ENCODE results near the gene HTT. TPM values are rescaled to one million over a fixed set of nuclear protein-coding genes. Genes with fewer than 3 reads are reported as not detected.

Gene HTT
- total RNA-seq, 1 donor from 2014 or later: 72.0 TPM

GRCh38 chr4:3031357-3032082 lies 43.0 kb upstream of the HTT start:
- TF ChIP-seq, protein P1, sequence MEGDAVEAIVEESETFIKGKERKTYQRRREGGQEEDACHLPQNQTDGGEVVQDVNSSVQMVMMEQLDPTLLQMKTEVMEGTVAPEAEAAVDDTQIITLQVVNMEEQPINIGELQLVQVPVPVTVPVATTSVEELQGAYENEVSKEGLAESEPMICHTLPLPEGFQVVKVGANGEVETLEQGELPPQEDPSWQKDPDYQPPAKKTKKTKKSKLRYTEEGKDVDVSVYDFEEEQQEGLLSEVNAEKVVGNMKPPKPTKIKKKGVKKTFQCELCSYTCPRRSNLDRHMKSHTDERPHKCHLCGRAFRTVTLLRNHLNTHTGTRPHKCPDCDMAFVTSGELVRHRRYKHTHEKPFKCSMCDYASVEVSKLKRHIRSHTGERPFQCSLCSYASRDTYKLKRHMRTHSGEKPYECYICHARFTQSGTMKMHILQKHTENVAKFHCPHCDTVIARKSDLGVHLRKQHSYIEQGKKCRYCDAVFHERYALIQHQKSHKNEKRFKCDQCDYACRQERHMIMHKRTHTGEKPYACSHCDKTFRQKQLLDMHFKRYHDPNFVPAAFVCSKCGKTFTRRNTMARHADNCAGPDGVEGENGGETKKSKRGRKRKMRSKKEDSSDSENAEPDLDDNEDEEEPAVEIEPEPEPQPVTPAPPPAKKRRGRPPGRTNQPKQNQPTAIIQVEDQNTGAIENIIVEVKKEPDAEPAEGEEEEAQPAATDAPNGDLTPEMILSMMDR (conservative IDR thresholded peaks at IDR 0.05): no peak
- Mint-ChIP-seq H3K4me3 (no peak overlapping the region), H3K27me3 (ENCODE audit: low read depth) (no peaks in the 10 kb centered on the region), H3K36me3 (ENCODE audit: low read depth) (no peaks in the 10 kb centered on the region), H3K4me1 (no peaks in the 10 kb centered on the region), H3K27ac (ENCODE audit: unreplicated experiment) (no peak overlapping the region), H3K9me3 (no peaks in the 10 kb centered on the region)
- no peak for DNase-seq (ENCODE audit: low read depth, low spot score)

- TF ChIP-seq, protein P1 (conservative IDR thresholded peaks at IDR 0.05): no peak
- peaks cover 8% of the 10 kb centered on the region for H3K4me1 Mint-ChIP-seq
- no peaks in the 10 kb centered on the region for H3K9me3 Mint-ChIP-seq
- H3K27ac Mint-ChIP-seq (ENCODE audit: unreplicated experiment): no peak overlapping the region
- DNase-seq (ENCODE audit: low read depth, low spot score): no peak
- H3K4me3 Mint-ChIP-seq: no peak overlapping the region
- no peaks in the 10 kb centered on the region for H3K36me3 Mint-ChIP-seq (ENCODE audit: low read depth)
- H3K27me3 Mint-ChIP-seq (ENCODE audit: low read depth): no peaks in the 10 kb centered on the region
These were observed 40.2 kb upstream of the HTT start for GRCh38 chr4:3034231-3034630.

DNA sequence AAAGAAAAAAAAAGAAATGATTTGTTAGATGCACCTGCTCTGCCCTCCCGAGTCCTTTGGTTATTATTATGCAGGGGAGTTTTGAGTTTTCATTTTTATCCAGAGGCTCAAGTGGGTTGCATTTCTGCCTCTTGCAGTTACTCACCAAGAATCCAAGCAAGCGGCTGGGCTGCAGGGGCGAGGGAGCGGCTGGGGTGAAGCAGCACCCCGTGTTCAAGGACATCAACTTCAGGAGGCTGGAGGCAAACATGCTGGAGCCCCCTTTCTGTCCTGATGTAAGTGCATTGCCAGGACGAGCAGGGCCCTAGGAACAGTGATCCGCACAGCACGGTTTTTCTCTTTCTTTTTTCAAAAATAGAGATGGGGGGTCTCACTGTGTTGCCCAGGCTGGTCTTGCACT lies 39.2 kb upstream of the HTT start:
- H3K27me3 Mint-ChIP-seq (ENCODE audit: low read depth): no peaks in the 10 kb centered on the region
- H3K36me3 Mint-ChIP-seq (ENCODE audit: low read depth): no peaks in the 10 kb centered on the region
- TF ChIP-seq, protein P1 (conservative IDR thresholded peaks at IDR 0.05): no peak
- no peaks in the 10 kb centered on the region for H3K9me3 Mint-ChIP-seq
- no peak overlapping the region for H3K27ac Mint-ChIP-seq (ENCODE audit: unreplicated experiment)
- DNase-seq (ENCODE audit: low read depth, low spot score): no peak
- H3K4me3 Mint-ChIP-seq: no peak overlapping the region
- H3K4me1 Mint-ChIP-seq: peaks cover 8% of the 10 kb centered on the region

GRCh38 chr4:3035674-3036073 lies 38.8 kb upstream of the HTT start:
- Mint-ChIP-seq H3K4me3 (no peak overlapping the region), H3K27me3 (ENCODE audit: low read depth) (no peaks in the 10 kb centered on the region), H3K27ac (ENCODE audit: unreplicated experiment) (no peak overlapping the region), H3K9me3 (no peaks in the 10 kb centered on the region), H3K36me3 (ENCODE audit: low read depth) (no peaks in the 10 kb centered on the region), H3K4me1 (peaks cover 8% of the 10 kb centered on the region)
- no peak for DNase-seq (ENCODE audit: low read depth, low spot score)
- TF ChIP-seq, protein P1 (conservative IDR thresholded peaks at IDR 0.05): no peak

DNA sequence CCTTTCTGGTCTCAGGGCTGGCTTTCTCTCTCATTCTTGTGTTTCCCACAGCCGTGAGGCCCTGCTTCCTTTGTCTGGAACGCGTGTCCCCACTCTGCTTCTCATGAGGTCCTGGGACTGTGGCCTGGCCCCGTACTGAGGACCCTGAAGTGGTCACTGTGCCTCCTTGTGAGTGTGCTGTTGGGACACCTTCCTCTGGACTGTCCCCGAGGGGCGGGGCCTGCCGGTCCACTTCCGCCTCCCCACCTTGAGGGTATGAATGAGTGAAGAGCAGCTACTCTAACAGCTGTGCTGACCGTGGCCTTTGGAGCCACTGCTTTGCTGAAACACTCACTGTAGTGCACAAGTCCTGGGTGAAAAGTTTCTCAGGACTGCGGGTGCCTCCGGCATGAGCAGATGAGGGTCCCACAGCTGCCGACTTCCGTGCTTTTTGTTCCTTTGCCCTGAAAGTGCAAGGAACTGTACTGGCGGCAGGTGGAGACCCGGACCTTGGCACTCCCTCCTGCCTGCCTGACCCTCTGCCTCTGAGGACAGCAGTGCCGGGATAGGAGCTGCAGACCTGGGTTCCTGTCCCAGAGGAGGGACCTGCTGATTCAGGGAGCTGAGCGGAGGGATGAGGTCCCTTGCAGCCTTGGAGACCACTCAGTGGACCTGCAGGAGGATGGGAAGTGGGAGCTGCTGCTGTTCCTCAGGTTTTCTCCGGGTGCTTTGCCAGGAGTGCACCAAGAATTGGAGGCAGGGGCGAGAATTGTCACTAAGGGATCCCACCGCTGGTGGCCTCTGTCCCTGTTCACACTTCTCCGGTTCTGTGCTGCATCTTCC lies 38.1 kb upstream of the HTT start:
- H3K4me1 Mint-ChIP-seq: peaks cover 8% of the 10 kb centered on the region
- no peak overlapping the region for H3K4me3 Mint-ChIP-seq
- TF ChIP-seq, protein P1 (conservative IDR thresholded peaks at IDR 0.05): no peak
- H3K27me3 Mint-ChIP-seq (ENCODE audit: low read depth): no peaks in the 10 kb centered on the region
- H3K27ac Mint-ChIP-seq (ENCODE audit: unreplicated experiment): no peak overlapping the region
- H3K36me3 Mint-ChIP-seq (ENCODE audit: low read depth): no peaks in the 10 kb centered on the region
- no peaks in the 10 kb centered on the region for H3K9me3 Mint-ChIP-seq
- DNase-seq (ENCODE audit: low read depth, low spot score): no peak

All from neural crest cell (in vitro differentiated cells).